ENCODE results near the gene NOC4L. TPM values are rescaled to one million over a fixed set of nuclear protein-coding genes. Genes with fewer than 3 reads are reported as not detected.

The NOC4L gene
- total RNA-seq, 1 experiment from 2014 or later, result 36.5 TPM

GRCh38 chr12:132169376-132169775, 25.1 kb downstream of the NOC4L start:
- Histone ChIP-seq H3K23me2 (ENCODE audit: insufficient read length, low read depth, low read length, poor library complexity, severe bottlenecking) (no peaks in the 10 kb centered on the region), H3K27me3 (ENCODE audit: insufficient read depth, low read length) (no peaks in the 10 kb centered on the region; the same call in 1 of the 2 replicates), H3K9me3 (ENCODE audit: control insufficient read depth, low read depth, low read length) (no peaks in the 10 kb centered on the region), H4K91ac (ENCODE audit: insufficient read length, low read depth, low read length) (no peak overlapping the region), H2BK20ac (ENCODE audit: low read depth, low read length, poor library complexity, severe bottlenecking) (no peak overlapping the region), H2AK5ac (ENCODE audit: insufficient read length, low read length) (no peak overlapping the region), H3K14ac (ENCODE audit: insufficient read depth, low read length) (no peak overlapping the region), H2AFZ (ENCODE audit: low read length) (no peak overlapping the region), H3K79me2 (ENCODE audit: insufficient read depth, low read length) (no peaks in the 10 kb centered on the region), H4K8ac (replicated peaks; ENCODE audit: insufficient read length, low read depth, low read length) (no peak overlapping the region), H2BK12ac (ENCODE audit: insufficient read length, low read depth, low read length) (no peak overlapping the region), H3K4me2 (ENCODE audit: insufficient read depth, insufficient read length, low read length) (no peak overlapping the region), H4K5ac (ENCODE audit: insufficient read length, low read depth, low read length) (no peak overlapping the region), H2BK120ac (ENCODE audit: low read depth, low read length, poor library complexity, severe bottlenecking) (no peak overlapping the region), H3K56ac (ENCODE audit: insufficient read length, low read depth, low read length) (no peak overlapping the region), H3K27ac (ENCODE audit: insufficient read length, low read depth, low read length) (no peak overlapping the region), H3K18ac (ENCODE audit: insufficient read length, low read depth, low read length) (no peak overlapping the region), H3K79me1 (ENCODE audit: insufficient read depth, low read depth, low read length, poor library complexity, severe bottlenecking) (no peaks in the 10 kb centered on the region), H2BK15ac (ENCODE audit: low read depth, low read length) (no peak overlapping the region), H3K9ac (ENCODE audit: extremely low read depth, insufficient read length, low read length) (no peak overlapping the region), H2BK5ac (ENCODE audit: insufficient read length, low read length) (no peak overlapping the region), H3K4ac (ENCODE audit: low read depth, low read length) (no peak overlapping the region), H3K23ac (ENCODE audit: insufficient read length, low read depth, low read length) (no peak overlapping the region), H3K4me1 (ENCODE audit: insufficient read depth, low read length) (no peaks in the 10 kb centered on the region), H4K20me1 (ENCODE audit: control insufficient read depth, insufficient read depth, insufficient read length) (no peaks in the 10 kb centered on the region), H3T11ph (ENCODE audit: low read length) (no peak overlapping the region)
- no CpG with 5 or more reads among the region's 17 CpGs for WGBS (ENCODE audit: extremely low coverage, insufficient read length, low lambda C conversion rate)
- peaks cover 0 to 6% (median 0%) of the 10 kb centered on the region in 3 experiments; a peak in 1 of 7 replicates for H3K36me3 Mint-ChIP-seq (ENCODE audit: insufficient read depth in 1 of 3, low read depth in 3 of 3)
- no peak for DNase-seq
- no peak for TF ChIP-seq CTCF (conservative IDR thresholded peaks at IDR 0.05)
- H3K27ac Mint-ChIP-seq, result no peak overlapping the region
- peaks cover 9 to 13% of the 10 kb centered on the region in 2 experiments; a peak in 4 of 5 replicates for H3K9me3 Mint-ChIP-seq
- H3K4me1 Mint-ChIP-seq, result no peaks in the 10 kb centered on the region
- no peak overlapping the region for H3K4me3 Mint-ChIP-seq
- peaks cover 65% of the 10 kb centered on the region for H3K27me3 Mint-ChIP-seq (ENCODE audit: low read depth)
